Activated T-helper 9 cell treated with anti-CD3 and anti-CD28 coated beads, Interleukin-2, amount 50 U/mL, for 16 hours (primary cell): ENCODE data around the gene NELFE.
A peak's percentile ranks its signal among the peaks of the same experiment; 100 is the strongest.
"Not testable (repeated sequence)": the region's sequence is repeated elsewhere in the genome, so short reads cannot be mapped to it uniquely, and the experiment has no call there.

Source experiments
- DNase-seq: peaks from one replicate; pipeline ENCODE4 v3.0.0-alpha.2; 2020; ENCODE audit warnings: low read depth

The NELFE gene

GRCh38 chr6:31958741-31959739 is at the start of gene NELFE, which contains the start of gene SKIC2:
Gene NELFE (minus strand): TSS chr6:31958971. CDS start chr6:31958446, 525 bp downstream.
Gene SKIC2 (plus strand): TSS chr6:31959175. CDS start chr6:31959193, 18 bp downstream.
- peak; percentile 98 for DNase-seq

DNA sequence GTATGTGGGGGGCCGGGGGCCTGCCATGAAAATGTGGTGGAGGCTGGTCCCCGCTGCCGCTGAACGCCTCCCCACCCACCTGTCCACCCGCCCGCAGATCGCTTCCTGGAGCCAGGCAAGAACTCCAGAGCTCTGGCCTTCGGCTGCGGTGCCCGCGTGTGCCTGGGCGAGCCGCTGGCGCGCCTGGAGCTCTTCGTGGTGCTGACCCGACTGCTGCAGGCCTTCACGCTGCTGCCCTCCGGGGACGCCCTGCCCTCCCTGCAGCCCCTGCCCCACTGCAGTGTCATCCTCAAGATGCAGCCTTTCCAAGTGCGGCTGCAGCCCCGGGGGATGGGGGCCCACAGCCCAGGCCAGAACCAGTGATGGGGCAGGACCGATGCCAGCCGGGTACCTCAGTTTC is 49.3 kb upstream of the NELFE start:
- not testable (repeated sequence) for DNase-seq

DNA sequence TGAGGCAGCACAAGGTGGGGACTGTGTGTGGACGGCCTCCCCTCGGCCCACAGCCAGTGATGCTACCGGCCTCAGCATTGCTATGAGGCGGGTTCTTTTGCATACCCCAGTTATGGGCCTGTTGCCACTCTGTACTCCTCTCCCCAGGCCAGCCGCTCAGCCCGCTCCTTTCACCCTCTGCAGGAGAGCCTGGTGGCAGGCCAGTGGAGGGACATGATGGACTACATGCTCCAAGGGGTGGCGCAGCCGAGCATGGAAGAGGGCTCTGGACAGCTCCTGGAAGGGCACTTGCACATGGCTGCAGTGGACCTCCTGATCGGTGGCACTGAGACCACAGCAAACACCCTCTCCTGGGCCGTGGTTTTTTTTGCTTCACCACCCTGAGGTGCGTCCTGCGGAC is 48.3 kb upstream of the NELFE start:
- DNase-seq: not testable (repeated sequence)

GRCh38 chr6:32005991-32006529 is 47.3 kb upstream of the NELFE start:
- not testable (repeated sequence) for DNase-seq

GRCh38 chr6:32005538-32005880 is 46.7 kb upstream of the NELFE start:
- not testable (repeated sequence) for DNase-seq

- DNase-seq: not testable (repeated sequence)
These were observed 46.2 kb upstream of the NELFE start for GRCh38 chr6:32004864-32005537.

DNA sequence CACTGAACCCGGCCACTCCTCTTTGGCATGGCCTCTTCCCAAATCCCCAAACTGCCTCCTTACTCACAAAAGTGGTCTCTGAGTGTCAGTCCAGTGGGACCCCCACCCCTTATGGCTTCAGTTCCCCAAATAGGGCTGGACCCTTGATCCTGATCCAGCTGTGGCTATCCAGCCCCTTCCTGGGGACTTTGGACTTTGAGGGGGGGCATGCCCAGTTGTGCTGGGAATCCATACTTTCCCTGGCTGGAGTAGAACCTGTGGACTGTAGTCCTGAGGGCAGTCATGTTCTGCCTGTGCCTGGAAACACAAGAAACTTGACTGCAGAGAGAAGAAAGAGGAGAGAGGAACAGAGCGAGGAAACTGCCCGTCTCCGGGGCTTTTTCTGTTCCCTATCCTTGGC is 45.6 kb upstream of the NELFE start:
- DNase-seq: not testable (repeated sequence)

GRCh38 chr6:32003301-32003700 is 44.5 kb upstream of the NELFE start:
- DNase-seq: not testable (repeated sequence)

- DNase-seq: not testable (repeated sequence)
These were observed 43.9 kb upstream of the NELFE start for GRCh38 chr6:32002546-32003268.

GRCh38 chr6:31996385-31996784 is 37.6 kb upstream of the NELFE start:
- DNase-seq: not testable (repeated sequence)

GRCh38 chr6:31994421-31994820 is 35.6 kb upstream of the NELFE start:
- DNase-seq: not testable (repeated sequence)

- not testable (repeated sequence) for DNase-seq
These were observed 30.6 kb upstream of the NELFE start for GRCh38 chr6:31989363-31989762.

GRCh38 chr6:31981744-31982143 is 23.0 kb upstream of the NELFE start, which contains the start of gene C4A:
Gene C4A (plus strand): TSS chr6:31982057. CDS start chr6:31982108, 51 bp downstream.
- DNase-seq: not testable (repeated sequence)

DNA sequence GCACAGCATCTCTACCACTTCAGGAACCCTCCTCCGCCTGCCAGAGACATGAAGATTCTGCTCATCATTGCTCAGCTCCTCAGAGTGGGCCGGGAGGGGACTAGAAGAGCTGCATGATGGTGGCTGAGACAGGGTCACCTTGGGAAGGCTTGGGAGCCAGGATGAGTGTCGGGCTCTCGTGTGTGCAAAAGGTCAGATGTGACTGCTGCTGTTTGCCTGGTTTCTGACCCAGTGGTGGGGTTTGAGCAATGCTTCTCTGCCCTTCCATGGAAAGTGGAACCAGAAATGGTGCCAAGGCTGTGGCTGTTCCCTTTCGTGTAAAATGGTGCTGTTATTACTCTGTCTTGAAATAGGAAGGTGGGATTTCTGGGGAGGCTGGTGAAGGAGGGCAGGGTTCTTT is 22.2 kb upstream of the NELFE start:
- not testable (repeated sequence) for DNase-seq

GRCh38 chr6:31980195-31980876 is 21.6 kb upstream of the NELFE start:
- DNase-seq: not testable (repeated sequence)

DNA sequence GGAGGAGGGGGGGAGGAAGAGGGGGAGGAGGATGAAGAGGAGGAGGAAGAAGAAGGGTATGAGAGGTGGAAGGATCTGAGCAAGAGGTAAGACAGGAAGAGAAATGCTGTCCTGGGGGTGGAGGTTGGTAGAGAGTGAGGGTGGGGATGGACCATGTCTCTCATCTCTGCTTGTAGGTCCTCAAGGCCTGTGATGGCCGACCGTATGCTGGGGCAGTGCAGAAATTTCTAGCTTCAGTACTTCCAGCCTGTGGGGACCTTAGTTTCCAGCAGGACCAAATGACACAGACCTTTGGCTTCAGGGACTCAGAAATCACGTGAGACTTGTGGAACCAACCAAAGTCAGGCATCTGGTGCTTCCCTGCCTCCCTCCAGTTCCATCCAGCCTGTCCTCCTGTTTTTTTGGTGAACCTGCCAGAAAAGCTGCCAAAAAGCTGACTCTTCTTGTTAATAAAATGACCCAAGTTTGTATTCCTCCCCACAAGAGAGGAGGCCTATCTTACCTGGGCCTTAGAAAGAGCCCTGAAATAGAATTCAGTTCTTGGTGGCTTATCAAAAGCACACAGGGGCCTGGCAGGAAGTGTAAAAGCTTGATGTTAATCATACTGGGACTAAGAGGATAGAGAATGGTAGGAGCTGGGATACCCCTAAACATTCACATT is 20.6 kb upstream of the NELFE start:
- no peak for DNase-seq

- DNase-seq: no peak
These were observed 20.1 kb upstream of the NELFE start for GRCh38 chr6:31978831-31979230.

GRCh38 chr6:31977816-31978431 is 19.2 kb upstream of the NELFE start:
- DNase-seq: no peak

DNA sequence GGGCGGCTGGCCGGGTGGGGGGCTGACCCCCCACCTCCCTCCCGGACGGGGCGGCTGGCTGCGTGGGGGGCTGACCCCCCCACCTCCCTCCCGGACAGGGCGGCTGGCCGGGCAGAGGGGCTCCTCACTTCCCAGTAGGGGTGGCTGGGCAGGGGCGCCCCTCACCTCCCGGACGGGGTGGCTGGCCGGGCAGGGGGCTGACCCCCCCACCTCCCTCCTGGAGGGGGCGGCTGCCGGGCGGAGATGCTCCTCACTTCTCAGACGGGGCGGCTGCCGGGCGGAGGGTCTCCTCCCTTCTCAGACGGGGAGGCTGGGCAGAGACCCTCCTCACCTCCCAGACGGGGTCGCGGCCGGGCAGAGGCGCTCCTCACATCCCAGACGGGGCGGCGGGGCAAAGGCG is 17.3 kb upstream of the NELFE start:
- DNase-seq: not testable (repeated sequence)

GRCh38 chr6:31972709-31973350 is 14.1 kb upstream of the NELFE start:
- DNase-seq: no peak
